Activated gamma-delta T cell (primary cell): ENCODE measurements around the gene GPR61.

Experiments
- DNase-seq: peaks from one replicate; lab custom pipeline; 2025; lab: John Stamatoyannopoulos, UW

The GPR61 gene

GRCh38 chr1:109535971-109536491 lies 3.6 kb upstream of the GPR61 start:
- no peak for DNase-seq

DNA sequence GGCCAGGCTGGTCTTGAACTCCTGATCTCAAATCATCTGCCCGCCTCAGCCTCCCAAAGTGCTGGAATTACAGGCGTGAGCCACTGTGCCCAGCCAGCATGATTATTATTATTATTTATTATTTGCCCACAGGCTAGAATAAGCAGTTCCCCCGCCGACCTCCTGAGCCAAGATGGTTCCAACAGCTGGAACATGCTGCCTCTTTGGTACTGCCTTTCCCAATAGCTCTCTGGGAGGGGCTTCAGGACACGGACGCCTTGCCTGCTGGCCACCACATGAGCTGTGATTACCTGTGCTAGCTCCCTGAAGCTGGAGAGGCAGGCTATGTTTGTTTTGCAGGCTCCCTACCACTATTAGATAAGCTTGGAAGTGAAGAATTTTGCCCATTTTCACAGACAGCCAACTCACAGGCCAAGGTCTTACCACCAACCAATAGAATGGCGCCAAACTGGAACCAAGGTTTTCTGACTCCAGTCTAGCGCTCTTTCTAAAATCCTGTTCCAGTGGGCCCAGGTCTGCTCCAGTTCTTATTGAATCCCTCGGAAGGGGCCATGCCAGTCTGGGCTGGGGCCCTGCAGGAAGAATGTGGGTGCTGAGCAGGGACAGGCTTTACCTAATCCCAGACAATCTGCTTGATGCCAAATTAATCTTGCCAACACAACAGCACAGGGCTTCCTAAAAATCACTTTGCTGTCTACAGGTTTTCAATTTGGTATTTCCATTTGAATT lies 2.1 kb upstream of the GPR61 start:
- no peak for DNase-seq

GRCh38 chr1:109538827-109539555 lies 681 bp upstream of the GPR61 start:
- no peak for DNase-seq

- no peak for DNase-seq
Observed at GRCh38 chr1:109541102-109541501, 1.4 kb downstream of the GPR61 start.

GRCh38 chr1:109542657-109543056 lies 3.0 kb downstream of the GPR61 start:
- no peak for DNase-seq

DNA sequence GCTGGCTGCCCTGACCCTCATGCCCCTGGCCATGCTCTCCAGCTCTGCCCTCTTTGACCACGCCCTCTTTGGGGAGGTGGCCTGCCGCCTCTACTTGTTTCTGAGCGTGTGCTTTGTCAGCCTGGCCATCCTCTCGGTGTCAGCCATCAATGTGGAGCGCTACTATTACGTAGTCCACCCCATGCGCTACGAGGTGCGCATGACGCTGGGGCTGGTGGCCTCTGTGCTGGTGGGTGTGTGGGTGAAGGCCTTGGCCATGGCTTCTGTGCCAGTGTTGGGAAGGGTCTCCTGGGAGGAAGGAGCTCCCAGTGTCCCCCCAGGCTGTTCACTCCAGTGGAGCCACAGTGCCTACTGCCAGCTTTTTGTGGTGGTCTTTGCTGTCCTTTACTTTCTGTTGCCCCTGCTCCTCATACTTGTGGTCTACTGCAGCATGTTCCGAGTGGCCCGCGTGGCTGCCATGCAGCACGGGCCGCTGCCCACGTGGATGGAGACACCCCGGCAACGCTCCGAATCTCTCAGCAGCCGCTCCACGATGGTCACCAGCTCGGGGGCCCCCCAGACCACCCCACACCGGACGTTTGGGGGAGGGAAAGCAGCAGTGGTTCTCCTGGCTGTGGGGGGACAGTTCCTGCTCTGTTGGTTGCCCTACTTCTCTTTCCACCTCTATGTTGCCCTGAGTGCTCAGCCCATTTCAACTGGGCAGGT lies 3.8 kb downstream of the GPR61 start:
- DNase-seq, result no peak

DNA sequence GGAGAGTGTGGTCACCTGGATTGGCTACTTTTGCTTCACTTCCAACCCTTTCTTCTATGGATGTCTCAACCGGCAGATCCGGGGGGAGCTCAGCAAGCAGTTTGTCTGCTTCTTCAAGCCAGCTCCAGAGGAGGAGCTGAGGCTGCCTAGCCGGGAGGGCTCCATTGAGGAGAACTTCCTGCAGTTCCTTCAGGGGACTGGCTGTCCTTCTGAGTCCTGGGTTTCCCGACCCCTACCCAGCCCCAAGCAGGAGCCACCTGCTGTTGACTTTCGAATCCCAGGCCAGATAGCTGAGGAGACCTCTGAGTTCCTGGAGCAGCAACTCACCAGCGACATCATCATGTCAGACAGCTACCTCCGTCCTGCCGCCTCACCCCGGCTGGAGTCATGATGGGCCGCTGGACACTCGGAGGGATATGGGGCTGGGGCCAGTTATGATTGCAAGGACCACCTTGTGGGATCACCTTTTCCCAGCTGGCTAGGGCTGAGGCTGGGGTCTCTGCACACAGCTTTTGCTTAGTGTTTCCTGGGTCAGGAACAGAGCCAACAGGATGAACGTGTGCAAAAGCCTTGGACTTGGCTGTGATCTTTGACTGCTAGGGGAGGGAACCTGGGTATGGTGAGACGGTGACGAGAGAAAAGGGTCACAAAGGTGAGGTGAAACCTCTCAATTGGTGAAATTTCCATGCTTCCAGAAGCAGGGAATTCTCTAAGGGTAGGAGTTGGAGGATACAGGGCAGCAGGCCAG lies 4.5 kb downstream of the GPR61 start:
- no peak for DNase-seq

- no peak for DNase-seq
Observed at GRCh38 chr1:109546311-109547109, 6.8 kb downstream of the GPR61 start.

GRCh38 chr1:109547463-109548320 lies 8.0 kb downstream of the GPR61 start:
- DNase-seq, result no peak

DNA sequence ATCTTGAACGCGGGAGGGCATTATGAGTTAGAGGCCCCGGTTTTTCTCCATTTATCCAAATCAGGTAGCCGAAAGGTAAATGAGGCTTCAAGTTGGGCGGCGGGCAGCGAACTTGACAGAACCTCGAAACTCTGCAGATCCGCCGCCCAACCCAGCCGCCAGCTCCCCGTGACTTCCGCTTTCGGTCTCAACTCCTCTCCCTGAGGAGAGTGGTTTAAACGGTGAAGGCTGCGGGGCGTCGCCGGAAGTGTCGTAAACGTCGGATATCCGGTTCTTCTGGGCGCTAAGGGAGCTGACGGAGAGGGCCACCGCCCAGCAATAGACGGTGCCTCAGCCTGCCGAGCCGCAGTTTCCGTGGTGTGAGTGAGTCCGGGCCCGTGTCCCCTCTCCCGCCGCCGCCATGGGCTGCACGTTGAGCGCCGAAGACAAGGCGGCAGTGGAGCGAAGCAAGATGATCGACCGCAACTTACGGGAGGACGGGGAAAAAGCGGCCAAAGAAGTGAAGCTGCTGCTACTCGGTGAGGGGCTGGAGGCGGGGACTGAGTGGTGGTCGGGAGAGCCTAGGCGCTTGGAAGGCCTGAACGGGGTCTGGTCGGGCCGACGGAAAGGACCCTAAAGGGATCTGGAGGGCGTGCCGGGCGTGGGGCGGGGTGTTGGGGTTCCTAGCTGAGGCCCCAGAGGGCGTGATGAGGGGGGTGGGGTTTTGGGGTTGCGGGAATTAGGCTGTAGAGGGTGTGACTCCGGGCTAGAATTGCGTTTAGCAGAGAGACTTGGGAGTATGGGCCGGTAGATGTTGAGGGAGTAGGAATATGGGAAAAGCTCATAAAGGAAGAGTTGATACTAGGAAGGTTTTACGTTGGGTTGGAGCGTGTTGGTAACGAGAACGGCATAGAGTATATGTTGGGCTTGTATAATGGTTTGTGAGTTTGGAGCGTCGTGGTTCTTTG lies 8.9 kb downstream of the GPR61 start, which contains the start of gene GNAI3:
Gene GNAI3, plus strand, starts transcription at position 295 of the 947 bp plus-strand sequence. Its CDS starts 106 bp downstream, at position 401.
- DNase-seq, result peak; percentile 89

DNA sequence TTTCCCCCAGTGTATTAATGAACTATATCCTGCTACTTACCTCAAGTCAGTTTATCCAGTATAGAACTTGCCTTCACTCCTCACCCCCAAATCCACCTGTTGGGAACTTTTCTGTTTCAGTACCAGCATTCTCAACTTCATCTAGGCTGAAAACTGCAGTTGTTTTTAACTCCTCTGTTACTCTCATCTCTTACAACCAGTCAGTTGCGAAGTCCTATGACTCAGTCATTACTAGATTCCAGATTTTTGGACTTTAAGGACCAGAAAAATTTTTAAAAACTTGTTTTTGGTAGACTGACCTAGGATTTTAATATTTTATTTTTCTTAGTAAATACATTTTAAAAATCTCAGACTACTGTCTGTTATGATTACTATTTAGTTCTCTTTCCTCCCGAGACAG lies 16.9 kb downstream of the GPR61 start:
- DNase-seq, result no peak

DNA sequence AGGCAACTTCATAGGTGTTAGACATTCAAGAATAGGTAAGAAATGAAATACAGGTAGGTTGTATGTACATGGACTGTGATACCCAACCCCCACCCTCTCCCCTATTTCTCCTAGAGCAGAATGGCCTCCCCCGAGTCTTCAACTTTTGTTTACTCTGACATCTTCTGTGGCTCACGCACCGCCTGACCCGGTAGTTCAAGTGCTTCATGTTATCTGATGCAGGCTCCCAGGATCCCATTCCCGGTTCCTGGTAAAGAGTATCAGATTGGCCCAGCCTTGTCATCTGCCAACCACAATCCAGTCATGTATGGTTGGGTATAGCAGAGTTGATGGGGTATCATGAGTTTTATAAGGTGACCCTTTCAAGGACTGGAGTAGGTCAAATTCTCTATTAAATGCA lies 17.8 kb downstream of the GPR61 start:
- no peak for DNase-seq

GRCh38 chr1:109559995-109560394 lies 20.3 kb downstream of the GPR61 start:
- no peak for DNase-seq

DNA sequence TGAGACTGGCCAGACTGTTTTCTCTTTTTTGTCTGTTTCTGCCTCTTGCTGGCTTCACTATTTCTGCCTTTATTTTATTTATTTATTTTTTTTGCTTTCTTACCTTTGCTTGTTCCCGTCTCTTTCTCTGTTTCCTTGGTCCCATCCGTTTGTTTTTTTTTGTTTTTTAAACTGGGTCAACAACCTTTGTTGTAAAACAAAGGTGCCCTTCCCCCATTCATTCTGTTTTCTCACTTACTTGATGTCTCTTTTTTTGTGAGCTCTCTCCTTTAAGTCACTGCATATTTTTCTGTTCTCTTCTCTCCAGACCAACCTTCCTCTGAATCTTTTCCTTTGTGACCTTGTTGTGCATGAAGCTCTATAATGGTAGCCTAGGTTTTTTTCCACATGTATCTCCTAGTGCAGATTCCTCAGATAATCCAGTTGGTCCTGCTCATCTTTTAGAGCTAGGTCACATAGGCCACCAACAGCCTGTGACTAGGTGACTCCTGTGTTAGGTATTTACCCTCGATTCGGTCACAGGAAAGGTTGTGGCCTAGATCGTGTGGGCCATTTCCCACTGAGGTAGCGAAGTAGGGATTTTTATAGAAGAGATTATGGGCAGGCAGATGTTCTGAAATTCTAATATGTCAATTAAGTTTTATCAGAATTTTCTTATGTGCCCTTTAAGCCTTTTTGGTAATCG lies 24.7 kb downstream of the GPR61 start:
- no peak for DNase-seq

- no peak for DNase-seq
Observed at GRCh38 chr1:109565241-109565640, 25.6 kb downstream of the GPR61 start.

GRCh38 chr1:109566982-109567381 lies 27.3 kb downstream of the GPR61 start:
- no peak for DNase-seq

- no peak for DNase-seq
Observed at GRCh38 chr1:109567877-109568672, 28.4 kb downstream of the GPR61 start.
